ENCODE measurements around the gene PABPN1L.
"Not testable (repeated sequence)": the region's sequence is repeated elsewhere in the genome, so short reads cannot be mapped to it uniquely, and the experiment has no call there.

PABPN1L gene

DNA sequence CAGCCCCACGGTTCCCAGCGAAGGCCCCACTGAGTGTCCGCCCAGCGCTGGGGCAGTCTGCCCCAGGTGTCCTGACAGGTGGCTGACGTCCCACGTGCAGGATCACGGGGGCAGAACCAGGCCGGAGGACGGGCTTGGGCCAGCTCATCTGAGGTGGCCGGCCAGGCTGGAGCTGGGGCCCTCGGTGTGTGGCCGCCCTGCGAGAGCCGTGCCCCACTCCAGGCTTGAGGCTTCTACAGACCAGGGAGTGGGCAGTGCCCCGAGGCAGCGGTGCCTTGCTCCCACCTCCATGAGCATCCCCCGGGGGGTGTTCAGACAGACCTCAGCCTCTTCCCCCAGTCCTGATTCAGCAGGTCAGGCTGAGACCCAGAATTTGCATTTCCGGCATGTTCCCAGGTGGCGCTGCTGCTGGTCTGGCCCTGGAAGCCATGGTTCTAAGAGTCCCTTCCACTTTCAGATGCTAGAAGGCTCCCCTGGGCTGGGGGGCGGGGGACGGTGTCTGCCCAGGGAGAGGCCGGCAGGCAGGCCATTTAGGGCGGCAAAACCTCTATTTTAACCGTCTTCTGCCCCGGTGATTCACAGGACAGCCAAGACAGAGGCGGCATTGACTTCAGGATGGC is 35.4 kb upstream of the PABPN1L start:
- no peak for DNase-seq (ENCODE audit: low read depth in 1 of 2, low spot score in 1 of 2)

- DNase-seq (ENCODE audit: low read depth in 1 of 2, low spot score in 1 of 2) = no peak
Measured at GRCh38 chr16:88900662-88901052, 34.2 kb upstream of the PABPN1L start.

DNA sequence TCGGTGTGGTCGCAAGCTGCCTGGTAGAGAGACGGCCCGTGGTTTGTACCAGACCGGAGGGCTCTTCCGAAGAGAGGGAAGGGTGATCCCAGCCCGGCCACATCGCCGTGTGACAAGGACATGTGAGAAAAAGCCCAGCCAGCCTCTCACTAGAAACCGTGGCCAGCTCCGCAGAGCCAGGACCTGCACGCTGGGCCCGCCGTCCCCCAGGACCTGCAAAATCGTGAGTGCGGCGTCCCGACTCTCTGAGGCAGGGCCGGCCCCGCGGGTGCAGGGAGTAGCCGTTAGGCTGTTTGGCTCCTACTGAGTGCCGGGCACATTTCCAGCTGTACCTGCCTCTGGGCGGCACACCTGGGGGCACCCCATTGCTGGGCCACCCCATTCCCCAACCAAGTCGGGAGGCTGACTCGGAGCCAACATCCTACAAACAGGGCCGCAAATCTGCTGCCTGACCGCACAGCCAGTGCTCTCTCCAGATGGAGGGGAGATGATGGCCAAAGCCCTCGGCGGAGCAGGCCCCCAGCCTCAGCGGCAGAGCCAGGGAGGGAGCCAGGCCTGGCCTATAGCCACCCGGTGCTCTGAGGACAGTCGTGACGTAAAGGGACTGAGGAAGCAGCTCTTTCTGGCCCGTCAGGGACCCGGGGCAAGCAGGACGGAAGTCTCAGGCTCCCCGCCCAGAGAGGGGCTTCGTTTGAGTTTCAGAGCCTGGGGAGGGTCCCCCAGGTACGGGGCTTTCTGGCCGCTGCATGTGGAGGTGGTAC is 33.6 kb upstream of the PABPN1L start:
- no peak for DNase-seq (ENCODE audit: low read depth in 1 of 2, low spot score in 1 of 2)

DNA sequence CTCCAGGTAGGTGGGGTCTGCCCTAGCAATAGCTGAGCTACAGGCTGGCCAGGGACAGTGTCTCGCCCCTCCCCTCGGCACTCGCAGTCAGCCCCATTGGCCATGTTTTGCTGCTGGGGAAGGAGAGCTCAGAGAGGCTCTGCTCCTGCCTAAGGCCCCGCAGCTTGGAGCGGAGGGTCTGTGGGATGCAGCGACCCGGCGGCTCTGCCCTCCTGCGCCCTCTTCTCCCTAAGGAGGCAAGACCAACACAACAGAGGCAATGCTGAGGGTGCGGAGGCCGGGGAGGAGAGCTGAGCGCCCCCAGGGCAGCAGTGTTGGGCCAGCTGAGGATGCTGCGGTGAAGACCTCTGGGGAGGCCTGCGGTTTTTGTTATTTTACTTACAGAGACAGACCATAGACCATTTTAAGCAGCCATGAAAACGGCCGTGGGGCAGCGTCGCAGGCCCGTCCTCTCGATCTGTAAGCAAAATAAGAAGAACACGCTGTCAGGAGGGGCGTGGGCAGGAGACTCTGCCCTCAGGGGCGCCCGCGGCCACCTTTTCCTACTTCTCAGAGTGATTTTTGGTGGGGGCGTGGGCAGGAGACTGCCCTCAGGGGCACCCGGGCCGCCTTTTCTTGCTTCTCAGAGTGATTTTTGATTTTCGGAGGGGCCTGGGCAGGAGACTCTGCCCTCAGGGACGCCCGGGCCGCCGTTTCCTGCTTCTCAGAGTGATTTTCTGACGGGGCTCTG is 31.4 kb upstream of the PABPN1L start:
- DNase-seq (ENCODE audit: low read depth in 1 of 2, low spot score in 1 of 2) = no peak

GRCh38 chr16:88896238-88897070 is 30.0 kb upstream of the PABPN1L start:
- DNase-seq (ENCODE audit: low read depth in 1 of 2, low spot score in 1 of 2) = no peak

DNA sequence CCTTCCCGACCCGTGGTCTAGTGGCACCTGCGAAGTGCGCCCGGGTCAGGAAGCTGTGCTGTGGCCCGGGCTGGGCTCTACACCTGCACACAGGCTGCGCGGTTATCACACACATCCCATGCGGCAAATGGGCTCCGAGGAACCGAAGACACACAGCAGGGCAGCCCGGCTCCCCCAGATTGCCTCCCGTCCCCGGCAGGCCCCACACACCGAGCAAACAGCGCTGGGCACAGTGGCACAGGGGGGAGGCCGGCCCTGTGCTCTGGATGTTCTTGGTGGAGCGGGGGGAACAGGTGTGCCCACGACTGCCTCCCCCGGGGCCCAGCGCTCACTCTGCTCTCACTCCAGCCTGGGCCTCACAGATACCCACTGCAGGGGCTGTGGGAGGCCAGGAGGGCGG is 28.9 kb upstream of the PABPN1L start:
- no peak for DNase-seq (ENCODE audit: low read depth in 1 of 2, low spot score in 1 of 2)

DNA sequence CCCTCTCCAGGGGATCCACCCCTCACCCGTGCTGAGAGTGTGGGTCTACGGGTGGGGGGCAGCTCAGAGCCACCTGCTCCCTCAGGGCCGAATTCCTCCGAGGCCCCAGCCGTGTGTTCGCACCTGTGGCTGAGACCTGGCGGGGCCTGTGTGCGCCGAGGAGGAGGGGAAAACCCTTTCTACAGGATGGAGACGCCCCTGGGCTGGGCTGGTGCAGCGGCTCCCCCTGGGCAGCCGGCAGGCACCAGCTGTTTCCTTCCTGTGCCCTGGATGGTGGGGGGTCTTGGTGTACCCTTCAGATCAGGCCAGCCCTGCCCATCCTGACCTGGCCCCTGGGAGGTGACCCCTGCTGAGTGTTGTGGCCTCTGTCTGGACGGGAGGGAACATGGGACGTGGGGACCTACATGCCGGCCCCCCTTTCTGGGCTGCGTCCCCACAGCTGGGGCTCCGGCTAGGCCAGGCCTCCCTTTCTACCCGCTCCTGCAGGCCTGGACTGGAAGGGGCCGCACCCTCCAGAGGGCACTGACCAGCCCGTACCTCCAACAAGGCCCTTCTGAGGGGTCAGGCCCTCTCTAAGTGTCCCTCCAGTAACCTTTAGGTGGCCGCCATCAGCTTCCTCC is 28.3 kb upstream of the PABPN1L start:
- no peak for DNase-seq (ENCODE audit: low read depth in 1 of 2, low spot score in 1 of 2)

DNA sequence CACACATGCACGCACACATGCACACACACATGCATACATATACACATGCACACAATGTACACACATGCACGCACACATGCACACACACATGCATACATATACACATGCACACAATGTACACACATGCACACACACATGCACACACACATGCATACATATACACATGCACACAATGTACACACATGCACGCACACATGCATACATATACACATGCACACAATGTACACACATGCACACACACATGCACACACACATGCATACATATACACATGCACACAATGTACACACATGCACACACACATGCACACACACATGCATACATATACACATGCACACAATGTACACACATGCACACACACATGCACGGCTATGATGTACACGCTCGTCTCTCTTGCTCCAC is 27.8 kb upstream of the PABPN1L start:
- DNase-seq (ENCODE audit: low read depth in 1 of 2, low spot score in 1 of 2) = not testable (repeated sequence)

- DNase-seq (ENCODE audit: low read depth in 1 of 2, low spot score in 1 of 2) = no peak
Measured at GRCh38 chr16:88893127-88893968, 26.9 kb upstream of the PABPN1L start.

GRCh38 chr16:88892065-88892464 is 25.6 kb upstream of the PABPN1L start:
- DNase-seq (ENCODE audit: low read depth in 1 of 2, low spot score in 1 of 2) = no peak

DNA sequence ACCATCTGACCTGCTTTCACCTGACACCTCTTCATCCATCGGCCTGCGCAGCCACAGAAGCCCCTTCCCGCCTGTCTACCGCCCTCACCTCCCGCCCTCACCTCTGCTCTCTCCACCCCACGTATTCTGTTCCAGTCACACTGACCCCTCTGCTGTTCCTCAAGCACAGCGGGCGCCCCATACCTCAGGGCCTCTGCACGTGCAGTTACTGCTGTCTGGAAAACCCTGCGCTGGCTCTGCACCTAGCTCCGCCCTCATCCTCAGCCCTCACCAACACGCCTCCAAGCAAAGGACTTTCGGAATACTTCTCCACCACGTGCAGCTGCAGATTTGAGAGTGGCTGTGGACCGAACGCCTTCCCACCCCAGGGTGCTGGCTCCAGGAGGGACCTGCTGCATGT is 24.6 kb upstream of the PABPN1L start:
- no peak for DNase-seq (ENCODE audit: low read depth in 1 of 2, low spot score in 1 of 2)

GRCh38 chr16:88889702-88890352 is 23.4 kb upstream of the PABPN1L start:
- not testable (repeated sequence) for DNase-seq (ENCODE audit: low read depth in 1 of 2, low spot score in 1 of 2)

GRCh38 chr16:88888461-88889387 is 22.3 kb upstream of the PABPN1L start:
- DNase-seq (ENCODE audit: low read depth in 1 of 2, low spot score in 1 of 2) = no peak

GRCh38 chr16:88888057-88888456 is 21.6 kb upstream of the PABPN1L start:
- DNase-seq (ENCODE audit: low read depth in 1 of 2, low spot score in 1 of 2) = no peak

GRCh38 chr16:88886845-88887521 is 20.5 kb upstream of the PABPN1L start:
- DNase-seq (ENCODE audit: low read depth in 1 of 2, low spot score in 1 of 2) = no peak

GRCh38 chr16:88886420-88886844 is 20.0 kb upstream of the PABPN1L start:
- DNase-seq (ENCODE audit: low read depth in 1 of 2, low spot score in 1 of 2) = no peak

GRCh38 chr16:88885693-88886280 is 19.3 kb upstream of the PABPN1L start:
- no peak for DNase-seq (ENCODE audit: low read depth in 1 of 2, low spot score in 1 of 2)

Measured in activated CD4-positive, alpha-beta T cell treated with anti-CD3 and anti-CD28 coated beads, Interleukin-2, amount 50 U/mL, for 24 hours (primary cell).